IPS-15b (cell line): Measurements from ENCODE around the gene RRAD.
"Not testable (repeated sequence)": the region's sequence is repeated elsewhere in the genome, so short reads cannot be mapped to it uniquely, and the experiment has no call there.

Source experiments
- H3K27me3 ChIP-seq: one replicate; pipeline ENCODE4 v1.6.1; 2013; ENCODE audit warnings: low read length; ENCODE audit not compliant: control insufficient read depth, insufficient read depth
- H3K36me3 ChIP-seq: one replicate; pipeline ENCODE4 v1.6.1; 2013; ENCODE audit warnings: low read length; ENCODE audit not compliant: control insufficient read depth, insufficient read depth
- H3K4me1 ChIP-seq: one replicate; pipeline ENCODE4 v1.6.1; 2013; ENCODE audit warnings: mild to moderate bottlenecking, low read length; ENCODE audit not compliant: control insufficient read depth, insufficient read depth
- H3K4me3 ChIP-seq: one replicate; pipeline ENCODE4 v1.5.1; 2013; ENCODE audit warnings: low read depth, low read length
- H3K9ac ChIP-seq: one replicate; pipeline ENCODE4 v1.6.1; 2013; ENCODE audit warnings: low read depth, mild to moderate bottlenecking, low read length
- H3K9me3 ChIP-seq: one replicate; pipeline ENCODE4 v1.6.1; 2013; ENCODE audit warnings: mild to moderate bottlenecking, low read length; ENCODE audit not compliant: control insufficient read depth, insufficient read depth

Gene RRAD

DNA sequence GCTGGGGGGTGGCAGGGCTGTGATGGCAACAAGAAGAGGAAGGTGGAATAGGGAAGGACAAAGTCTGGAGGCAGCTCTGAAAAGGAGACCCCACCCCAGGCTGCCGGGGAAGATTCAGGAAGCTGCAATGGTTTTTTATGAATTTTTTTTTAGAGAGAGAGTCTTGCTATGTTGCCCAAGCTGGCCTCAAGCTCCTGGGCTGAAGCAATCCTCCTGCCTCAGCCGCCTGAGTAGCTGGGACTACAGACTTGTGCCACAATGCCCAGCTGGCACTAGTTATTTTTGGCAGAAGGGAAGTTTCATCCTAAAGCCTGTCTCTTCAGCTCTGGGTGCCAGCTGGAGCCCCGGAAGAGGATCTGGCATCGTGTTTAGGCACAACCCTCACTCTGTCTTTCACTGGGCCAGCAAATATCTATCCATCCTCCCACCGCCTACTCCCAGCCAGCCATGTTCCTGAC lies 34.4 kb upstream of the RRAD start:
- no peaks in the 10 kb centered on the region for H3K36me3 ChIP-seq
- H3K9me3 ChIP-seq = no peaks in the 10 kb centered on the region
- H3K27me3 ChIP-seq = no peaks in the 10 kb centered on the region
- H3K4me3 ChIP-seq = no peak overlapping the region
- no peaks in the 10 kb centered on the region for H3K4me1 ChIP-seq
- no peak overlapping the region for H3K9ac ChIP-seq

DNA sequence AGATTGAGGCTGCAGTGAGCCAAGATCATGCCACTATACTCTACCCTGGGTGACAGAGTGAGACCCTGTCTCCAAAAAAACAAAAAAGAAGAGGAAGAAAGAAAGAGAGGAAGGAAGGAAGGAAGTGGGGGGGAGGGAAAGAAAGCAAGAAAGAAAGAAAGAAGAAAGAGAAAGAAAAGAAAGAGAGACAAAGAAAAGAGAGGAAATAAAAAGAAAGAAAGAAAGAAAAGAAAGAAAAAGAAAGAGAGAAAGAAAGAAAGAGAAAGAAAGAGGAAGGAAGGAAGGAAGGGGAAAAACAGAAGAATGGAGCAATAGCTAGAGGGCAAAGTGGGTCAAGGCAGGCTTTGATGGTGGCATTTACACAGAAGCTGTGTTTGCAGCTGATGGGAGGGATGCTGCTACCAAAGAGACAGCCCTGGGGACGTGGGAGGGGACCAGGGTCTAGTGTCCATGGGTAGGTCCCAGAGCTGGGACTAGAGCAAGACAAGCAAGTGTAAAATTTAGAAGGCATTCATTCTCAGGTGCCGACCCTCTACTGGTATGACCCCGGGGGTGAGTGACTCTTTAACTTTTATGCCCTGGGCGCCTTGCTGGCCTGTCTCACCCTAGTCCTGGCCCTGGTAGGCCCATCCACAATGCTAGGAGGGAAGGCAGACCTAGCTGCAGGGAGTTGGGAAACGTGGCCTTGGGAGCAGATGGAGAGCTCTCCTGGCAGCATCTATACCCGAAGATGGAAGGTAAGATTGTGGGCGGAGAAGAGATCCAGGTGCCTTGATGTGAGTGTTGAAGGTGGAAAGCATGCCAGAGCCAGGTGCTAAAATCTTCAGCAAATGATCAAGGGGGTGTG lies 33.7 kb upstream of the RRAD start:
- Histone ChIP-seq H3K9me3 (no peaks in the 10 kb centered on the region), H3K36me3 (no peaks in the 10 kb centered on the region), H3K4me3 (no peak overlapping the region), H3K9ac (no peak overlapping the region), H3K27me3 (no peaks in the 10 kb centered on the region), H3K4me1 (no peaks in the 10 kb centered on the region)

DNA sequence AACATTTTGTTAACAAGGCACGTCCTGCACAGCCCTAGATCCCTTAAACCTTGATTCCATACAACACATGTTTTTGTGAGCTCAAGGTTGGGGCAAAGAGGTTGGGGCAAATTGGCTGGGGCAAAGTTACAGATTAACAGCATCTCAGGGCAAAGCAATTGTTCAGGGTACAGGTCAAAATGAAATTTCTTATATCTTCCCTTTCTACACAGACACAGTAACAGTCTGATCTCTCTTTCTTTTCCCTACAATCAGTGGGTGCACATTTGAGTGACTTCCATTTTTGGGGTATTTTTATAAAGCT lies 30.8 kb upstream of the RRAD start:
- H3K9ac ChIP-seq, H3K36me3 ChIP-seq, H3K4me1 ChIP-seq, H3K27me3 ChIP-seq, H3K9me3 ChIP-seq, H3K4me3 ChIP-seq: not testable (repeated sequence)

DNA sequence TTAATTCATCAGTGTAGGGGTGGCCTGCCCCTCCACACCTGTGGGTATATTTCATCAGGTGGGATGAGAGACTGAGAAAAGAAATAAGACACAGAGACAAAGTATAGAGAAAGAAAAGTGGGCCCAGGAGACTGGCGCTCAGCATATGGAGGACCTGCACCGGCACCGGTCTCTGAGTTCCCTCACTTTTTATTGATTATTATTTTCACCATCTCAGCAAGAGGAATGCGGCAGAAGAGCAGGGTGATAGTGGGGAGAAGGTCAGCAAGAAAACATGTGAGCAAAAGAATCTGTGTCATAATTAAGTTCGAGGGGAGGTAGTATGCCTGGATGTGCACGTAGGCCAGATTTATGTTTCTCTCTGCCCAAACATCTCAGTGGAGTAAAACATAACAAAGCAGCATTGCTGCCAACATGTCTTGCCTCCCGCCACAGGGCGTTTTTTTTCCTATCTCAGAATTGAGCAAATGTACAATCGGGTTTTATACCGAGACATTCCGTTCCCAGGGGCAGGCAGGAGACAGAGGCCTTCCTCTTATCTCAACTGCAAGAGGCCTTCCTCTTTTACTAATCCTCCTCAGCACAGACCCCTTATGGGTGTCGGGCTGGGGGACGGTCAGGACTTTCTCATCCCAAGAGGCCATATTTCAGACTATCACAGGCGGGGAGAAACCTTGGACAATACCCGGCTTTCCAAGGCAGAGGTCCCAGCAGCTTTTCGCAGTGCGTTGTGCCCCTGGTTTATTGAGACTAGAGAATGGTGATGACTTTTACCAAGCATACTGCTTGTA lies 30.2 kb upstream of the RRAD start:
- not testable (repeated sequence) for H3K4me1 ChIP-seq, H3K9ac ChIP-seq, H3K4me3 ChIP-seq, H3K9me3 ChIP-seq, H3K27me3 ChIP-seq, H3K36me3 ChIP-seq

DNA sequence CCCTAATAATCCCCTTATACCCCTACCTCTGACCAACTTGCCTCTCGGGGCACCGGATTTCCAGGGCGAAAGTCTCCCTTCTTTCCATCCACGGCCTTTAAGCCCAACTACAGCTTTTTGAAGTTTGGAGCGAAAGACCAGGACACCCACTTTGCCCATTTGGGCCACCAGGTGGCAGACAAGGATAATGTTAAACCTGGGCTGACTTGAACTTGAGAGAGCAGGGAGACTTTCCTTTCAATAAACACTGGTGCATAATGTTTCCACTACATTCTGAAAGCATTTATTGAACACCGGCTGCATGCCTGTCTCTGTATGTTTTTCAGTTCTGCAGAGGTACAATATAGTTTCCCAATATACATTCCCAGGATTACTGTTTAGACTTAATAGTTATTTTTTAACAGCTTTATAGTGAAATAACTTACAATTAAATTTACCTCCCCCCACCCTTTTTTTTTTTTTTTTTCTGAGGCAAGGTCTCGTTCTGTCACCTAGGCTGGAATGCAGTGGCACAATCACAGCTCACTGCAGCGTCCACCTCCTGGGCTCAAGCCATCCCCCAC lies 28.8 kb upstream of the RRAD start:
- H3K4me1 ChIP-seq = no peaks in the 10 kb centered on the region
- no peaks in the 10 kb centered on the region for H3K36me3 ChIP-seq
- peaks cover 16% of the 10 kb centered on the region for H3K27me3 ChIP-seq
- H3K4me3 ChIP-seq = no peak overlapping the region
- no peaks in the 10 kb centered on the region for H3K9me3 ChIP-seq
- no peak overlapping the region for H3K9ac ChIP-seq

DNA sequence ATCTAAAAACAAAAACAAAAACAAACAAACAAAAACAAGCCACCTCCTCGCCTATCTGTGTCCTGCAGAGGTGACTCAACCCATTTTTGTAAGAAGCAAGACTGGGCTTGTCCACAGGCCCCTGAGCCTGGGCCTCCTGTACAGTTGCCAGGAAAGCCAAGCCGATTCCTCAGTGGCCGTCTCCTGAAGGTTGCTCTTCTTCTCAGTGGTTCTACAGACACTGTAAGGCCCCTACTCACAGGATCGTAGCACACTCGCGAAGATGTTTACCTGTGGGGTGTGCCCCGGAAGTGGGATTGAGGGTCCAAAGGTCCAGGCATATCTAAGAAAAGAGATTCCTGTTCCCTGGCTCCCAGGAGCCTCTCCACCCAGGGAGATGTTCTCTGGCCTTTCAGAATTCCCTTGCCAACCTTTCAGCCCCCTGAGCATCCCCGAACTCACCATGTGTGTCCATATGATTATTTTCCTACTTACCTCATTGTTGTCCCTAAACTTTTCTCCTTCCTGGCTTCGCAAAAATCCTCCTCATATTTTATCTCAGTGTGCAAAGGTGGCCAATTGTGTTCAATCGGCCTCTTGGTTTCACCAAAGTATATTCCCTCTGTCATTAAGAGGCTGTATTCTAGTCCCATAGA lies 28.2 kb upstream of the RRAD start:
- Histone ChIP-seq H3K9me3 (no peaks in the 10 kb centered on the region), H3K4me3 (no peak overlapping the region), H3K36me3 (no peaks in the 10 kb centered on the region), H3K4me1 (no peaks in the 10 kb centered on the region), H3K27me3 (peaks cover 22% of the 10 kb centered on the region), H3K9ac (no peak overlapping the region)

DNA sequence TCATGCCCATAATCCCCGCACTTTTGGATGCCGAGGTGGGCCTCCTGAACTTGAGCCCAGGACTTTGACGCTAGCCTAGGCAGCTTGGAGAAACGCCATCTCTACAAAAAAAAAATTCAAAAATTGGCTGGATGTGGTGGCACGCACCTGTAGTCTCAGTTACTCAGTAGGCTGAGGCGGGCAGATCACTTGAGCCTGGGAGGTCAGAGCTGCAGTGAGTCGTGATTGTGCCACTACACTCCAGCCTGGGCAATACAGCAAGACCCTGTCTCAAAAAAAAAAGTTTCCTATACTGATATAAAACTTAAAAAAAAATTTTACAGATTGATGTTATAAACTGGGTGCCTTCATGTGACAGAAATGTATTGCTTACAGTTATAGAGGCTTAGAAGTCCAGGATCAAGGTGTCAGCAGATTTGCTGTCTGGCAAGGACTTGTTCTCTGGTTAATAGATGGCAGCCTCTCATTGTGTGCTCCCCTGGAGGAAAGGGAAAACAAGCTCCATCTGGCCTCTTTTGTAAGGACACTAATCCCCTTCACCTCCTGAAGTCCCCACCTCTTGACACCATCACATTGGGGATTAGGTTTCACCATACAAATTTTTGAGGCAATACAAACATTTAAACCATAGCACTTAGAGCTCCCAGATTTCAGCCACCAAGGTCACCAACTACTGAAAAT lies 27.2 kb upstream of the RRAD start:
- Histone ChIP-seq H3K9ac (no peak overlapping the region), H3K9me3 (no peaks in the 10 kb centered on the region), H3K4me3 (no peak overlapping the region), H3K36me3 (no peaks in the 10 kb centered on the region), H3K4me1 (no peaks in the 10 kb centered on the region), H3K27me3 (peaks cover 32% of the 10 kb centered on the region)

DNA sequence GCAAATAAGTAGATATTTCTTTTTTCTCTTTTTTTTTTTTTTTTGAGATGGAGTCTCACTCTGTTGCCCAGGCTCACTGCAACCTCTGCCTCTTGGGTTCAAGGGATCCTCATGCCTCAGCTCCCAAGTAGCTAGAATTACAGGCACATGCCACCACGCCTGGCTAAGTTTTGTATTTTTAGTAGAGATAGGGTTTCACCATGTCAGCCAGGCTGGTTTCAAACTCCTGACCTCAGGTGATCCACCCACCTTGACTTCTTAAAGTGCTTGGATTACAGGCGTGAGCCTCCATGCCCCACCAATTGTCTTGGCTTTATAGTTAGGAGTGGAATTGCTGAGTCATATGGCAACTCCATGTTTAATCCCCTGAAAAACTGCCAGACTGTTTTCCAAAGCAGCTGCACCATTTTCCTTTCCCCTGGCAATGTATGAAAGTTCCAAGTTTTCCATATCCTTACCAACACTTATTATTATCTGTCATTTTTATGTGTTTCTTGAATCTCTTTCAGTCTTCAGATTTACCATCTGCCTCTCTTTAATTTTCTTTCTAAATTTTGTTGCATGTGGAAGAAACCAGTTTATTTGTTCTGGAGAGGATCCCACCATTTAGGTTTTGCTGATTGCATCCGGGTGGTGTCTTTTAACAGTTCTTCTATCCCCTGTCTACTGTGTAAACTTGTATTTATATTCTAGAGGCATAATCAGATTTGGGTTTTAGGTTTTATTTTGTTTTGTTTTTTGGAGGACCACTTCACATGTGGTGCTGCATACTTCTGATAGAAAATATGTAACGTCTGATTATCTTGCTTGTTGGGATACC lies 25.8 kb upstream of the RRAD start:
- H3K9me3 ChIP-seq = no peaks in the 10 kb centered on the region
- H3K9ac ChIP-seq = no peak overlapping the region
- no peaks in the 10 kb centered on the region for H3K36me3 ChIP-seq
- H3K4me3 ChIP-seq = no peak overlapping the region
- H3K4me1 ChIP-seq = no peaks in the 10 kb centered on the region
- H3K27me3 ChIP-seq = peaks cover 36% of the 10 kb centered on the region

DNA sequence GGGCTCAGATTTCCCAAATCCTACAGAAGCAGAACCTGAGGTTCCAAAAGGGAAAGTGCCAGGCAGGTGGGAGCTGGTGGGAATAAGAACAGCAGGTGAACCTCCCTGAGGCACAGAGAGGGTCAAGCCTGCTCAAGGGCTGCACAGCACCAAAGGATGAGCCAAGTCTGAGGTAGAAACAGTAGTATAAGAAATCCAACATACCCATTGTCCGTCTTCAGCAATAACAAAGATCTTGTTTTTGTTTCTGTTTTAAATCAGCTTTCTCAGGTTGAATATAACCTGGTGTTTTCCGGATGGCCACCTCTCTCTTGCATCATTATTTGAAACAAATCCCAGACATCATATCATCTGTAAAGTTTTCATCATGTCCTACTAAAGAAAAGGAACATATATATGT lies 25.1 kb upstream of the RRAD start:
- no peaks in the 10 kb centered on the region for H3K4me1 ChIP-seq
- no peak overlapping the region for H3K4me3 ChIP-seq
- no peaks in the 10 kb centered on the region for H3K9me3 ChIP-seq
- H3K9ac ChIP-seq = no peak overlapping the region
- H3K27me3 ChIP-seq = peaks cover 36% of the 10 kb centered on the region
- H3K36me3 ChIP-seq = no peaks in the 10 kb centered on the region

DNA sequence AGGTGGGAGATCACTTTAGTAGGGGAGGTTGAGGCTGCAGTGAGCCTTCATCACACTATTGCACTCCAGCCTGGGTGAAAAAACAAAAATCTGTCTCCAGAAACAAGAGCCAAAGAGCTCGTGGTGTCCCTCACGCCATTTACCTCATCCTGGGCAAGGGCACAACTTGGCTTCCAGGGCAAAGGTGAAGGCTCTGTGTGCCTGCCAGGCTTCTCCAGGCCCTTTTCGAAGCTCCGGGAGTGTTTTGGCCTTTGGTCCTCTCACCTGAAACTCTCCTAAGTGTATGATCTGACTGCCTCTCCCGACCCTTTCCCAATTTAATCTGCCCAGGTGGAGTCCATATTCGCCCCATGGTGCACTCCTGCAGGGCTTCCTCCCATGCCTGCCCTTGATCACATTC lies 24.1 kb upstream of the RRAD start:
- H3K4me3 ChIP-seq = no peak overlapping the region
- H3K9me3 ChIP-seq = no peaks in the 10 kb centered on the region
- H3K9ac ChIP-seq = no peak overlapping the region
- no peaks in the 10 kb centered on the region for H3K36me3 ChIP-seq
- H3K27me3 ChIP-seq = peaks cover 36% of the 10 kb centered on the region
- no peaks in the 10 kb centered on the region for H3K4me1 ChIP-seq

DNA sequence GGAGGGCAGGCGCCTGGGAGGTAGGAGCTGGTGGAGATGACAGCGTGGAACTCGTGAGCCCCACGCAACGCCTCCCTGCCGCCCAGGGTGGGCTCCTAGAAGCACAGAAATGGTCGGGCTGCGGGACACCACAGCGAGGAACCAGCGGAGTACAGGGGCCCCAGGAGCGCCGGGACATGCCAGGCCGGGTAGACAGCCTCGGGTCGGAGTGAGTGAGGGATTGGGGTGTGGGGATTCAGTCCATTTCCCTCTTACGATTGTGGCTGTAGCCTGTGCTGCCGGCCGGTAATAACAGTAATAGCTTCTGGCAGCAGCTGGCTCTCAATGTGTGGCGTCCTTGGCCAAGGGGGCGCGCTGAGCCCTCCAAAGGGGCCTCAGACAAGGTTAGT lies 23.5 kb upstream of the RRAD start:
- peak overlapping the region; percentile 54 for H3K4me3 ChIP-seq
- H3K36me3 ChIP-seq = no peaks in the 10 kb centered on the region
- H3K9me3 ChIP-seq = no peaks in the 10 kb centered on the region
- no peaks in the 10 kb centered on the region for H3K4me1 ChIP-seq
- peaks cover 36% of the 10 kb centered on the region for H3K27me3 ChIP-seq
- H3K9ac ChIP-seq = no peak overlapping the region
